Measurements from ENCODE around the gene BIRC3. TPM values are rescaled to one million over a fixed set of nuclear protein-coding genes. Genes with fewer than 3 reads are reported as not detected.

The BIRC3 gene
- total RNA-seq, 1 experiment from 2014 or later: 0.52 TPM

GRCh38 chr11:102307727-102308038, 9.6 kb upstream of the BIRC3 start:
- no peak for DNase-seq
- no peaks in the 10 kb centered on the region for H3K36me3 ChIP-seq (replicated peaks; ENCODE audit: control insufficient read depth, insufficient read depth, low read length)
- no peak overlapping the region for H3K4me3 ChIP-seq (ENCODE audit: insufficient read depth, low read depth, low read length)
- no peaks in the 10 kb centered on the region for H3K27me3 ChIP-seq (ENCODE audit: control insufficient read depth, insufficient read depth, low read length)

DNA sequence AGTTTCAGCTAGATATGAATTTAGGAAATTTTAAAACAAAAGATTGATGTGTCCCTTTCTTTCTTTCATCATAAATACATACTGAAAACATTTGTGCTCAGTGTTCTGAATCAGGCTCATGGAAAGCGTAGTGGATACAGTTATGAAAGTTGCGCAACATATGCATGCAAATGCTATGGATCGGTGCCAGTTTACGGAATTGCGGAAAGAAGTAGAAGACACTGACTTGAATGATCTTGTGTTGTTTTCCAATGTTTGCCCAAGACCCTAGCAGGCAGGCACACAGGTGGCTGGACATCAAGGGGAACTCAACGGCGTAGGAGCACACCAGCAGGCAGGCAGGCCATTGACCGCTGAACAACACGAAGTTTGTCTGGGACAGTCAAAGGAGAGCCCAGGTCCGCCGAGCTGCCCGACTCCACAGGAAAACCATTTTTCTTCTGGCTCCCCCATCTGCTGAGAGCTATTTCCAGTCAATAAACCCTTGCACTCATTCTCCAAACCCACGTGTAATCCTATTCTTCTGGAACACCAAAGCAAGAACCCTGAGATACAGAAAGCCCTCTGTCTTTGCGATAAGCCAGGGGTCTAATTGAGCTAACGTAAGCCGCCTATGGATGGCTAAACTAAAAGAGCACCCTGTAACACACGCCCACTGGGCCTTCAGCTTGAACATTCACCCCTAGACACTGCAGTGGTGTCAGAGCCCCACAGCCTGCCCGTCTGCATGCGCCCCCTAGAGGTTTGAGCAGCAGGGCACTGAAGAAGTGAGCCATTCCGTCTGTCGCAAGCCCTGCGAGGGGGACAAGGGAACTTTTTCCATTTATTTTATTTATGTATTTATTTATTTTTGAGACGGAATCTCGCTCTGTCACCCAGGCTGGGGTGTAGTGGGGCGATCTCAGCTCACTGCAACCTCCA, 7.4 kb upstream of the BIRC3 start:
- no peak overlapping the region for H3K4me3 ChIP-seq (ENCODE audit: insufficient read depth, low read depth, low read length)
- DNase-seq: peak; percentile 17
- H3K27me3 ChIP-seq (ENCODE audit: control insufficient read depth, insufficient read depth, low read length): no peaks in the 10 kb centered on the region
- H3K36me3 ChIP-seq (replicated peaks; ENCODE audit: control insufficient read depth, insufficient read depth, low read length): no peaks in the 10 kb centered on the region

- H3K27me3 ChIP-seq (ENCODE audit: control insufficient read depth, insufficient read depth, low read length): no peaks in the 10 kb centered on the region; the same call in 1 of the 2 replicates
- DNase-seq: no peak
- H3K4me3 ChIP-seq (ENCODE audit: insufficient read depth, low read depth, low read length): no peak overlapping the region
- no peaks in the 10 kb centered on the region for H3K36me3 ChIP-seq (replicated peaks; ENCODE audit: control insufficient read depth, insufficient read depth, low read length)
These were observed 4.6 kb upstream of the BIRC3 start for GRCh38 chr11:102312667-102313066.

DNA sequence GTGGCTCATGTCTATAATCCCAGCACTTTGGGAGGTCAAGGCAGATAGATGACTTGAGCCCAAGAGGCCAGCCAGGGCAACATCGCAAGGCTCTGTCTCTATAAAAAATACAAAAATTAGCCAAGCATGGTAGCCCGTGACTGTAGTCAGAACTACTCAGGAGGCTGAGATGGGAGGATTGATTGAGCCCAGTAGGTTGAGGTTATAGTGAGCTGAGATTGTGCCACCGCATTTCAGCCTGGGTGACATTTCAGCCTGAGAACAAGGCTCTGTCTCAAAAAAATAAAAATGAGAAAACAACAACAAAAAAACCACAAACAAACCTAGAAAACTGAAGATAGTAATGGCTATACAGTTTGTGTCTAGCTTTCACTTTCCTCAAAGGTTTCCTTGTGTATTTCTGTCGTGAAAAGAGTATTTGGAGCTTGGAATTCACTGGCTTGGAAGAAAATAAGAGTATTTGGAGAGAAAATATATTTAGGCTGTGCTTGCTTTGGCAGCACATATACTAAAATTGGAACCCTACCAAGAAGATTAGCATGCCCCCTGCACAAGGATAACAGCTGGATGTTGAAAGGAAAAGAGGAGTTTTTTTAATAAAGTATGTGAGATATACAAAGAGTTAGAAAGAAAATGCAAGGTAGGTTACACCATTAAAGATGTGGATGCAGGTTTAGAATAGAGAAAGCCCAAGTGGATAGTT, 3.9 kb upstream of the BIRC3 start:
- H3K4me3 ChIP-seq (ENCODE audit: insufficient read depth, low read depth, low read length): no peak overlapping the region
- H3K36me3 ChIP-seq (replicated peaks; ENCODE audit: control insufficient read depth, insufficient read depth, low read length): no peaks in the 10 kb centered on the region
- H3K27me3 ChIP-seq (ENCODE audit: control insufficient read depth, insufficient read depth, low read length): no peaks in the 10 kb centered on the region; the same call in 1 of the 2 replicates
- DNase-seq: no peak

- Histone ChIP-seq H3K27me3 (ENCODE audit: control insufficient read depth, insufficient read depth, low read length) (no peaks in the 10 kb centered on the region; the same call in 1 of the 2 replicates), H3K4me3 (ENCODE audit: insufficient read depth, low read depth, low read length) (no peak overlapping the region), H3K36me3 (replicated peaks; ENCODE audit: control insufficient read depth, insufficient read depth, low read length) (no peaks in the 10 kb centered on the region)
- no peak for DNase-seq
These were observed 2.5 kb upstream of the BIRC3 start for GRCh38 chr11:102314784-102315183.

DNA sequence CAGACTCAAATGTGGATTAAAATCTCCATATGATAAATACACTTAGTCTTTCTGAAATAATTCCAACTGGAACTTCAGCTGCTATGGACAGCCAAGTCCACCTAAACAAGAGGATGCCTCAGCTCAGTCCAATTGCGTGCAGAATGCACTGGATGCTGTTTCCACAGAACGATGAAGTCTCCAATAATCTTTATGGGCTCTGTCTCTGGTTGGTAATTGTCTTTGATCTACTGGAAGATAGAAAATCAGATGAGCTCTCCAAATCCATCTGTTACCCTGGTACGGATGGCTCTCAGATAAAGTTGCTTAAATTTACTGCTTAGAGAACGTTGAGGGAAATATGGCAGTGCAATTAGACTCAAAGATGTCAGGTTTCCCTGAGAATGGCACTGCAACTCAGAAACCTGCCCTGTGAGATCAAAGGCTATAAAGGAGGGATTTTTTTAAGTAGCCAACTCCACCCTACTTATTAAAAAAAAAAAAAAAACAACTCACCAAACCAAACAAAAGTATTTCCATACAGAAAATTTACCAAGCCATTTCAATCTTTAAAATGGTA, 859 bp upstream of the BIRC3 start:
- DNase-seq: no peak
- Histone ChIP-seq H3K27me3 (ENCODE audit: control insufficient read depth, insufficient read depth, low read length) (no peaks in the 10 kb centered on the region; the same call in 1 of the 2 replicates), H3K36me3 (replicated peaks; ENCODE audit: control insufficient read depth, insufficient read depth, low read length) (no peaks in the 10 kb centered on the region), H3K4me3 (ENCODE audit: insufficient read depth, low read depth, low read length) (no peak overlapping the region)

GRCh38 chr11:102317768-102318103, 452 bp downstream of the BIRC3 start:
- no peak for DNase-seq
- H3K36me3 ChIP-seq (replicated peaks; ENCODE audit: control insufficient read depth, insufficient read depth, low read length): no peaks in the 10 kb centered on the region
- no peaks in the 10 kb centered on the region; the same call in 1 of the 2 replicates for H3K27me3 ChIP-seq (ENCODE audit: control insufficient read depth, insufficient read depth, low read length)
- H3K4me3 ChIP-seq (ENCODE audit: insufficient read depth, low read depth, low read length): peak overlapping the region; percentile 45

GRCh38 chr11:102318469-102318868, 1.2 kb downstream of the BIRC3 start:
- no peak for DNase-seq
- Histone ChIP-seq H3K36me3 (replicated peaks; ENCODE audit: control insufficient read depth, insufficient read depth, low read length) (no peaks in the 10 kb centered on the region), H3K4me3 (ENCODE audit: insufficient read depth, low read depth, low read length) (no peak overlapping the region), H3K27me3 (ENCODE audit: control insufficient read depth, insufficient read depth, low read length) (no peaks in the 10 kb centered on the region; the same call in 1 of the 2 replicates)

GRCh38 chr11:102319544-102319943, 2.3 kb downstream of the BIRC3 start:
- DNase-seq: no peak
- no peak overlapping the region for H3K4me3 ChIP-seq (ENCODE audit: insufficient read depth, low read depth, low read length)

DNA sequence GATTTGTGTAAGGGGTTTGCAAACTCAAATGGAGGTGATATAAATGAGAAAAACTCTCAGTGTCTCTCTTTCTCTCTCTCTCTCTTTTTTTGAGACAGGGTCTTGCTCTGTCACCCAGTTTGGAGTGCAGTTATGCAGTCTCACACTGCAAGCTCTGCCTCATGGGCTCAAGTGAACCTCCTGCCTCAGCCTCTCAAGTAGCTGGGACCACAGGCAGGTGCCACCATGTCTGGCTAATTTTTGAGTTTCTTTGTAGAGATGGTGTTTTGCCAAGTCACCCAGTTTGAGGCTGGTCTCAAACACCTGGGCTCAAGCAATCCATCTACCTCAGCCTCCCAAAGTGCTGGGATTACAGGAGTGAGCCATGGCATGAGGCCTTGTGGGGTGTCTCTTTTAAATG, 2.9 kb downstream of the BIRC3 start:
- no peaks in the 10 kb centered on the region for H3K36me3 ChIP-seq (replicated peaks; ENCODE audit: control insufficient read depth, insufficient read depth, low read length)
- no peak overlapping the region for H3K4me3 ChIP-seq (ENCODE audit: insufficient read depth, low read depth, low read length)
- H3K27me3 ChIP-seq (ENCODE audit: control insufficient read depth, insufficient read depth, low read length): no peaks in the 10 kb centered on the region; the same call in 1 of the 2 replicates
- DNase-seq: no peak

More at GRCh38 chr11:102319544-102319943, 2.3 kb downstream of the BIRC3 start:
- Histone ChIP-seq H3K27me3 (ENCODE audit: control insufficient read depth, insufficient read depth, low read length) (no peaks in the 10 kb centered on the region; the same call in 1 of the 2 replicates), H3K36me3 (replicated peaks; ENCODE audit: control insufficient read depth, insufficient read depth, low read length) (no peaks in the 10 kb centered on the region)

GRCh38 chr11:102320679-102321078, 3.4 kb downstream of the BIRC3 start:
- Histone ChIP-seq H3K36me3 (replicated peaks; ENCODE audit: control insufficient read depth, insufficient read depth, low read length) (no peaks in the 10 kb centered on the region), H3K4me3 (ENCODE audit: insufficient read depth, low read depth, low read length) (no peak overlapping the region), H3K27me3 (ENCODE audit: control insufficient read depth, insufficient read depth, low read length) (no peaks in the 10 kb centered on the region; the same call in 1 of the 2 replicates)
- DNase-seq: no peak

GRCh38 chr11:102322560-102322959, 5.3 kb downstream of the BIRC3 start:
- no peaks in the 10 kb centered on the region; the same call in 1 of the 2 replicates for H3K27me3 ChIP-seq (ENCODE audit: control insufficient read depth, insufficient read depth, low read length)
- no peaks in the 10 kb centered on the region for H3K36me3 ChIP-seq (replicated peaks; ENCODE audit: control insufficient read depth, insufficient read depth, low read length)
- no peak overlapping the region for H3K4me3 ChIP-seq (ENCODE audit: insufficient read depth, low read depth, low read length)
- no peak for DNase-seq

- H3K27me3 ChIP-seq (ENCODE audit: control insufficient read depth, insufficient read depth, low read length): no peaks in the 10 kb centered on the region
- no peak for DNase-seq
- H3K4me3 ChIP-seq (ENCODE audit: insufficient read depth, low read depth, low read length): no peak overlapping the region
- H3K36me3 ChIP-seq (replicated peaks; ENCODE audit: control insufficient read depth, insufficient read depth, low read length): no peaks in the 10 kb centered on the region
These were observed 6.4 kb downstream of the BIRC3 start for GRCh38 chr11:102323542-102324251.

DNA sequence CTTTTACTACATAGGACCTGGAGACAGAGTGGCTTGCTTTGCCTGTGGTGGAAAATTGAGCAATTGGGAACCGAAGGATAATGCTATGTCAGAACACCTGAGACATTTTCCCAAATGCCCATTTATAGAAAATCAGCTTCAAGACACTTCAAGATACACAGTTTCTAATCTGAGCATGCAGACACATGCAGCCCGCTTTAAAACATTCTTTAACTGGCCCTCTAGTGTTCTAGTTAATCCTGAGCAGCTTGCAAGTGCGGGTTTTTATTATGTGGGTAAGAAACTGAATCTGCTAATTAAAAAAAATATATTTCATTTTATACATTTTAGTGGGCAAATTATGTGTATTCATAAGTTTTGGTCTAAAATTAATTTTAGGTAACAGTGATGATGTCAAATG, 7.8 kb downstream of the BIRC3 start:
- H3K27me3 ChIP-seq (ENCODE audit: control insufficient read depth, insufficient read depth, low read length): no peaks in the 10 kb centered on the region
- H3K4me3 ChIP-seq (ENCODE audit: insufficient read depth, low read depth, low read length): no peak overlapping the region
- H3K36me3 ChIP-seq (replicated peaks; ENCODE audit: control insufficient read depth, insufficient read depth, low read length): no peaks in the 10 kb centered on the region
- no peak for DNase-seq
